ENCODE measurements around the gene PDE8B.

- TF ChIP-seq CTCF (IDR thresholded peaks at IDR 0.05) (no peak), EZH2 (IDR thresholded peaks at IDR 0.05; ENCODE audit: borderline replicate concordance, insufficient read depth, low read depth, low read length, poor library complexity, severe bottlenecking) (no peak)
Measured at GRCh38 chr5:77380636-77381035, 170.2 kb downstream of the PDE8B start.
